Right lobe of liver (tissue), 6 donors: ENCODE results near the gene SLC15A3. TPM values are rescaled to one million over a fixed set of nuclear protein-coding genes. Genes with fewer than 3 reads are reported as not detected.
A peak's percentile ranks its signal among the peaks of the same experiment; 100 is the strongest.

Experiments
- ATAC-seq, 4 donors: fragments of 200-7000 bp; cut with Tn5 transposase; one replicate each; pipeline ENCODE4 v1.9.1; 2020; ENCODE audit warnings: mild to moderate bottlenecking in 4 of 4, moderate library complexity in 4 of 4
- DNase-seq, 3 donors: peaks; one replicate each; pipeline ENCODE4 v3.0.0-alpha.2; 2020
- H3K27ac ChIP-seq, 3 donors: fragments of 200-600 bp; one replicate each; pipeline ENCODE4 v1.8.0; 2022
- H3K27me3 ChIP-seq, 2 donors: fragments of 200-600 bp; one replicate each; pipeline ENCODE4 v1.8.0; 2022
- H3K36me3 ChIP-seq, 4 donors: fragments of 200-600 bp; sonication (generic) in 1 of 4; one replicate each; pipeline versions ENCODE4 v1.5.1 to v1.8.0; 2017 to 2022; ENCODE audit warnings: control low read depth in 1 of 4
- H3K4me1 ChIP-seq, 4 donors: fragments of 200-600 bp; sonication (generic) in 1 of 4; one replicate each; pipeline versions ENCODE4 v1.5.1 to v1.8.0; 2017 to 2022; ENCODE audit warnings: control low read depth in 1 of 4
- H3K4me3 ChIP-seq, 3 donors: fragments of 200-600 bp; one replicate each; pipeline ENCODE4 v1.8.0; 2022
- H3K9me3 ChIP-seq, 4 donors: fragments of 200-600 bp; sonication (generic) in 1 of 4; one replicate each; pipeline versions ENCODE4 v1.5.1 to v1.8.0; 2017 to 2022; ENCODE audit warnings: control low read depth in 1 of 4
- CTCF ChIP-seq, 4 donors: fragments of 200-600 bp in 3 of 4; fragments of 450-650 bp in 1 of 4; IDR thresholded peaks; one replicate each; pipeline versions ENCODE4 v1.5.1 to v1.8.0; 2016 to 2022; ENCODE audit warnings: antibody characterized with exemption in 4 of 4, mild to moderate bottlenecking in 2 of 4
- POLR2A ChIP-seq: fragments of 450-650 bp; IDR thresholded peaks from one replicate; pipeline ENCODE4 v1.6.1; 2017; ENCODE audit warnings: antibody characterized with exemption, mild to moderate bottlenecking
- WGBS: methylation state at CpG from one replicate; pipeline ENCODE4 v1.1.6; 2018; ENCODE audit warnings: low coverage, low lambda C conversion rate; ENCODE audit not compliant: insufficient coverage; ENCODE audit errors: missing lambda C conversion rate; 5-methylcytosine and 5-hydroxymethylcytosine counted together
- intact Hi-C, 2 donors: fragments of 100-400 bp; cut with DNase I; formaldehyde crosslinking; loops; one replicate each; pipeline versions ENCODE4 v1.11.2 to v1.14.1; 2022
- total RNA-seq, 6 experiments: library from RNA; depleted of rRNA in 2 of 6; stranded (reverse); fragments of >200 nt in 2 of 6; fragmentation: NEBNext Ultra II Directional in 3 of 6; extraction: Animal tissue kit (Norgen Biotek cat#: 25700) in 3 of 6; gene quantifications; one replicate each; pipeline versions ENCODE4 v1.1.0 to v1.2.4, GENCODE V29; 2016 to 2023
- donor health status: DM: no; HTN: yes; CAD: no.
- donor health status: DM: no; HTN: no; CAD: no.
- donor health status: DM: no; HTN: no; CAD: no.
- donor health status: DM: no; HTN: yes; CAD: no.
- donor health status: DM: no; HTN: yes; CAD: no.

SLC15A3 gene
- total RNA-seq, 6 experiments from 2014 or later = 7.2 to 22.2 (median 9.2) TPM

- Histone ChIP-seq H3K36me3 (peaks cover 0 to 32% (median 10%) of the 10 kb centered on the region in 4 donors), H3K4me3 (peak overlapping the region; percentile 75 to 100 (median 99)), H3K9me3 (no peaks in the 10 kb centered on the region), H3K4me1 (peaks cover 0 to 16% (median 7%) of the 10 kb centered on the region in 4 donors), H3K27ac (peak overlapping the region; percentile 78 to 91 (median 88)), H3K27me3 (no peaks in the 10 kb centered on the region)
- TF ChIP-seq CTCF (IDR thresholded peaks at IDR 0.05) = no peak
- TF ChIP-seq POLR2A = no peak
- 3% methylated on average over 14 of the region's 16 CpGs for WGBS
- ATAC-seq (peak; percentile 39 to 56 (median 45)), DNase-seq (no peak)
- intact Hi-C loops = no loop called here
These were observed 46.3 kb downstream of the SLC15A3 start for GRCh38 chr11:60905551-60906113.

GRCh38 chr11:60905047-60905446 lies 46.9 kb downstream of the SLC15A3 start:
- whole genome bisulfite sequencing = 59% methylated on average over 6 of the region's 6 CpGs
- intact Hi-C loops = no loop called here
- no peak for TF ChIP-seq CTCF (IDR thresholded peaks at IDR 0.05)

GRCh38 chr11:60902625-60903024 lies 49.4 kb downstream of the SLC15A3 start:
- H3K27ac ChIP-seq = no peak overlapping the region
- WGBS = 87% methylated on average over 8 of the region's 11 CpGs
- H3K27me3 ChIP-seq = no peaks in the 10 kb centered on the region
- DNase-seq = no peak
- intact Hi-C loops = loop anchor here in 1 of 2 donors (5.0 kb wide), 1 partner anchor 55 kb away; no protein-coding TSS in a partner anchor
- peaks cover 5 to 60% (median 28%) of the 10 kb centered on the region in 4 donors for H3K36me3 ChIP-seq
- no peak for TF ChIP-seq CTCF (IDR thresholded peaks at IDR 0.05)
- TF ChIP-seq POLR2A = no peak
- H3K4me3 ChIP-seq = no peak overlapping the region
- no peak for ATAC-seq
- H3K9me3 ChIP-seq = no peaks in the 10 kb centered on the region
- H3K4me1 ChIP-seq = peaks cover 0 to 18% (median 9%) of the 10 kb centered on the region in 4 donors

More at GRCh38 chr11:60905047-60905446, 46.9 kb downstream of the SLC15A3 start:
- DNase-seq = no peak
- peak overlapping the region in 1 of 3 donors; percentile 91 for H3K27ac ChIP-seq
- peaks cover 0 to 16% (median 7%) of the 10 kb centered on the region in 4 donors for H3K4me1 ChIP-seq
- no peak for ATAC-seq
- no peaks in the 10 kb centered on the region for H3K27me3 ChIP-seq
- peaks cover 0 to 37% (median 12%) of the 10 kb centered on the region in 4 donors for H3K36me3 ChIP-seq
- H3K9me3 ChIP-seq = no peaks in the 10 kb centered on the region
- H3K4me3 ChIP-seq = peak overlapping the region; percentile 75 to 100 (median 99)

- TF ChIP-seq POLR2A (no peak), CTCF (IDR thresholded peaks at IDR 0.05) (no peak)
- intact Hi-C loops = loop anchor here in 1 of 2 donors (5.0 kb wide), 1 partner anchor 54 kb away; no protein-coding TSS in a partner anchor
- Histone ChIP-seq H3K9me3 (no peaks in the 10 kb centered on the region), H3K4me3 (no peak overlapping the region), H3K27ac (no peak overlapping the region), H3K36me3 (peaks cover 9 to 78% (median 41%) of the 10 kb centered on the region in 4 donors), H3K27me3 (no peaks in the 10 kb centered on the region), H3K4me1 (peaks cover 0 to 18% (median 8%) of the 10 kb centered on the region in 4 donors)
- ATAC-seq (peak in 1 of 4 donors; percentile 8), DNase-seq (no peak)
- no CpG with 5 or more reads among the region's 13 CpGs for WGBS
These were observed 51.1 kb downstream of the SLC15A3 start for GRCh38 chr11:60900673-60901404.
